GM12872 (cell line): Measurements from ENCODE around the gene FOXL2NB.

Experiments
- TF ChIP-seq, protein P1 (sequence below): IDR thresholded peaks from 3 replicates; pipeline ENCODE4 v1.5.1; 2011; ENCODE audit warnings: low read depth, mild to moderate bottlenecking, low read length, moderate library complexity; ENCODE audit not compliant: insufficient read depth

FOXL2NB gene

GRCh38 chr3:138946663-138947494 lies at the start of gene FOXL2NB, which contains the start of gene FOXL2:
TSS of gene FOXL2NB (plus strand) at chr3:138947217. CDS start at chr3:138947365, 148 bp downstream.
TSS of gene FOXL2 (minus strand) at chr3:138947137. CDS start at chr3:138946722, 415 bp downstream.
- TF ChIP-seq, protein P1, sequence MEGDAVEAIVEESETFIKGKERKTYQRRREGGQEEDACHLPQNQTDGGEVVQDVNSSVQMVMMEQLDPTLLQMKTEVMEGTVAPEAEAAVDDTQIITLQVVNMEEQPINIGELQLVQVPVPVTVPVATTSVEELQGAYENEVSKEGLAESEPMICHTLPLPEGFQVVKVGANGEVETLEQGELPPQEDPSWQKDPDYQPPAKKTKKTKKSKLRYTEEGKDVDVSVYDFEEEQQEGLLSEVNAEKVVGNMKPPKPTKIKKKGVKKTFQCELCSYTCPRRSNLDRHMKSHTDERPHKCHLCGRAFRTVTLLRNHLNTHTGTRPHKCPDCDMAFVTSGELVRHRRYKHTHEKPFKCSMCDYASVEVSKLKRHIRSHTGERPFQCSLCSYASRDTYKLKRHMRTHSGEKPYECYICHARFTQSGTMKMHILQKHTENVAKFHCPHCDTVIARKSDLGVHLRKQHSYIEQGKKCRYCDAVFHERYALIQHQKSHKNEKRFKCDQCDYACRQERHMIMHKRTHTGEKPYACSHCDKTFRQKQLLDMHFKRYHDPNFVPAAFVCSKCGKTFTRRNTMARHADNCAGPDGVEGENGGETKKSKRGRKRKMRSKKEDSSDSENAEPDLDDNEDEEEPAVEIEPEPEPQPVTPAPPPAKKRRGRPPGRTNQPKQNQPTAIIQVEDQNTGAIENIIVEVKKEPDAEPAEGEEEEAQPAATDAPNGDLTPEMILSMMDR, result no peak

DNA sequence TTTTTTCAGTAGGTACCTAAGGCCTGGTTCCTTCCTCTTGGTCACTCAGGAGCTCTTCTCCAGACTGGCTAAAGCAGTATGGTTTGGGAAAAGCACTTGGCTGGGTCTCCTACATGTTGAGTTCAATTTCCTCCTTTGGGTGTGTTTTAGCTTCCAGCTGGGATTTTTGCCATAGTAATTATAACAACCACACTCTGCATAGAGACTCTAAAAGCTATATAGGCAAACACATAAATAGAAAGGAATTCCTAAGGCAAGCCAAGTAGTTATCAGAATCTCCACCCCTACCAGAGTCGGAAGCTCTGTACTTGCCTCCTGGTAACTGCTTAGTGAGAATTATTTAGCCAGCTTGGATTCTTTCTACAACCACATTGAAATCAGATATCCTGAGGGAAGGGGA lies 48.7 kb upstream of the FOXL2NB start:
- TF ChIP-seq, protein P1, result no peak

GRCh38 chr3:138898708-138899107 lies 48.3 kb upstream of the FOXL2NB start:
- TF ChIP-seq, protein P1, result no peak

DNA sequence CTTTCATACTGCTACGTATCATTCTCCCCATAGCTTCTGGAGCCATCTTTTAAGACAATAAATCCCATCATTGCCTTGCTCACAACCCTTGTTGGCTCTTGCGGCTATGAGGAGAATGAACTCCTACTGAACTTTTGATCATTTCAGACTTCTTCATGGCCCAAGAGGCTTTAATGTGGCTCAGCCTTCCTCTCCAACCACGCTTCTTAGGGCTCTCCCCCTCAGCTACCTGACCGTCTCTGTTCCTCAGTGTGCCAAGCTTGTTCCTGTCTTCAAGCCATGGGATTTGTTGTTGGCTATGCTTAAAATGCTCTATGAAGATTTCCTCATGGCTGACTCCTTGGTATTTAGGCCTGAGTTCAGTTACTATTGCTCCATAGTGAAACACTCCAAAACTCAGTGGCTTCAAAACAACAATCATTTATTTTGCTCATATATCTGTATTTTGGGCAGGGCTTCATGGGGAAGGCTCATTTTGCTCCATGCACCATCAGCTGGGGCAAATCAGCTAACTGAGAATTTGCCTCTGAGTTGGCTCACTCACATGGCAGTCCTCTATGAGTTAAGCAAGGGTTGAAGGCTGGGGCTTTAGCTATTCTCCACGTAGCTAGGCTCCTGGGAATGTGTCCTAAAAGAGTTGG lies 47.5 kb upstream of the FOXL2NB start:
- TF ChIP-seq, protein P1, result no peak

DNA sequence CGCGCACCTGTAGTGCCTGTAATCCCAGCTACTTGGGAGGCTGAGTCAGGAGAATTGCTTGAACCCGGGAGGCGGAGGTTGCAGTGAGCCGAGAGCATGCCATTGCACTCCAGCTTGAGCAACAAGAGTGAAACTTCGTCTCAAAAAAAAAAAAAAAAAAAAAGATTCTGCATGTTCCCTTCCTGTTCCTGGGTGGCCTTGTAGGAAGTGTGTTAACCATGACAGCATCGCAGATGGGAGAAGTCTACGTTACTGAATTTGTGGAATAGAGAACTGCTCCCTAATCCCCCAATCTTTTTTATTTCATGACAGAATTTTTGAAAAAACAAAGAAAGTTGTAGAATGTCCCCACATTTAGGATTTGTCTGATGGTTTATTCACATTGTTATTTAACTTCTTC lies 45.5 kb upstream of the FOXL2NB start:
- TF ChIP-seq, protein P1, result no peak

- TF ChIP-seq, protein P1, result no peak
Measured at GRCh38 chr3:138902171-138902570, 44.8 kb upstream of the FOXL2NB start.

- TF ChIP-seq, protein P1, result no peak
Measured at GRCh38 chr3:138907539-138907938, 39.5 kb upstream of the FOXL2NB start.
